ENCODE data around the gene ADTRP.

The ADTRP gene

DNA sequence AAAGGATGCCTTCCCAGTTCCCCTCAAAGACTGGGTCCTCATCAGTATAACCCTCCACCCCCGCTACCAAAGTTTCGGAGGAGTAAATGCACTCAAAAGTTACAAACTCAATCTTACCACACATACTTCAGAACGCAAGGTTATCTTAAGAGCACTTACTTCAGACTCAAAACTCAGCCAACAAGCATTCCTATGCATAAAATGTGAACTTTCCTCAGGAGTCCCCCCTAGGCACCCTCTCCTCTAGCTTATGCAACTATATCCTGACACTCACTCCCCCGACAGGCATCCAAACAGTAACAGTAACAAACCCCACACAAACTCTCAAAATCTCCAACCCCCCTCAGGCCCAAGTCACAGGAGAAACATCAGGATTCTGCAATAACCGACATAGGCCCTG lies 11.1 kb upstream of the ADTRP start:
- ATAC-seq (no peak), DNase-seq (no peak)
- H3K27me3 Mint-ChIP-seq: no peaks in the 10 kb centered on the region
- H3K27ac Mint-ChIP-seq: no peak overlapping the region
- H3K4me3 Mint-ChIP-seq: no peak overlapping the region
- peaks cover 7 to 8% of the 10 kb centered on the region in 2 donors for H3K9me3 Mint-ChIP-seq
- peaks cover 9% of the 10 kb centered on the region for H3K4me1 Mint-ChIP-seq

DNA sequence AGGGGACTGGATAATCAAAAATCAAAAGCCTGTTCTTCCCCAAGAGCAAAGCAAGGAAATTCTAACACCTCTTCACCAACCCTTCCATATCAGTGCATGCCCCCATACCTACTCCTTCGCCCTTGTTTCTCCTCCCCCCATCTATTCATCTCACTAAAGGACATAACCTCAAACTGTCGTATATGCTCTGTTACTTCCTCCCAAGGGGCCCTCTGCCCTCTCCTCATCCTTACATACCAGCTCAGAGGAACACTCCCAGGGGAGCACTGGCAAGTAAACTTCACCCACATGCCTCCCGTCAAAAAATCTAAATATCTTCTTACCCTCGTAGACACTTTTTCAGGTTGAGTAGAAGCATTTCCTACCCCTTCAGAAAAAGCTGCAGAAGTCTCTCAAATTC lies 9.4 kb upstream of the ADTRP start:
- H3K27me3 Mint-ChIP-seq: no peaks in the 10 kb centered on the region

DNA sequence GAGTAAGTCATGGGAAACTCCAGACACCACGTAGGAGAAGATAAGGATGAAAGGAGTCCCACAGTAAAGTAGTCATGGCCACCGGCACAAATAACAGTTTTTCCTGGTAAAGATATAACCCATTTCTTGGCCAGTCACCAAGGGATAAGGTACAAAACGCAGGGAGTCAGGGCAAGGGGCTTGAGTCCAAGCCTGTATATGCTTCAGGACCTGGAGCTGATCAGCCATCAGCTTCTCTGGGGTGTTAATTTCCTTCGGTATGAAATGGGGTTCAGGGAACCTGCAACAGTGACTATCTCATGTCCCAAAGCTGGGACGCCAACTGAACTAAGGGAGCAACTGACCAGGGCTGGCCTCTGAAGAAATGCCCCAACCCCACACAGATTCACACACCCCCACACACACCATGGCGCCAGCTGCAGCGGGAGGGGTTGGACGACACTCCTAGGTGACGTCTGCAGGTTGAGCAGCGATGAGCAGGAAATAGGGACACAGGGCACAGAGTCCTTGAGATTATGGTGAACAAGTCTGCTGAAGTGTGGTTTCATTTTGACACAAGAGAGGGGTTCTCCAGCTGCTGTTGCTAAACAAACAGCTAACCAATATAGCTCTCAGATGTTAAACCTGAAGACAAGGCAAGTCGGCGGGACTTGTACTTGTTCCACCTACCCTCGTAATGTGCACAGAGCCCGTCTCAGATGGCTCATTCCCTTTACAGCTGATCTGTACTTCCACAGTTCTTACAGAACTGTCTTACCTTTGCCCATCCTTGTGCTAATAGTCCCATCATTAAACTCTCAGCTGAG lies 7.4 kb upstream of the ADTRP start:
- peaks cover 12 to 13% of the 10 kb centered on the region in 2 donors for H3K9me3 Mint-ChIP-seq
- no peak overlapping the region for H3K27ac Mint-ChIP-seq
- H3K27me3 Mint-ChIP-seq: no peaks in the 10 kb centered on the region
- peak overlapping the region; percentile 52 to 63 for H3K4me3 Mint-ChIP-seq
- ATAC-seq (peak; percentile 93), DNase-seq (peak; percentile 32 to 52)
- peaks cover 9% of the 10 kb centered on the region for H3K4me1 Mint-ChIP-seq

More for the DNA sequence above, 9.4 kb upstream of the ADTRP start:
- peaks cover 12 to 13% of the 10 kb centered on the region in 2 donors for H3K9me3 Mint-ChIP-seq
- DNase-seq: no peak
- H3K27ac Mint-ChIP-seq: no peak overlapping the region
- no peak for ATAC-seq
- H3K4me1 Mint-ChIP-seq: peaks cover 9% of the 10 kb centered on the region
- no peak overlapping the region for H3K4me3 Mint-ChIP-seq

DNA sequence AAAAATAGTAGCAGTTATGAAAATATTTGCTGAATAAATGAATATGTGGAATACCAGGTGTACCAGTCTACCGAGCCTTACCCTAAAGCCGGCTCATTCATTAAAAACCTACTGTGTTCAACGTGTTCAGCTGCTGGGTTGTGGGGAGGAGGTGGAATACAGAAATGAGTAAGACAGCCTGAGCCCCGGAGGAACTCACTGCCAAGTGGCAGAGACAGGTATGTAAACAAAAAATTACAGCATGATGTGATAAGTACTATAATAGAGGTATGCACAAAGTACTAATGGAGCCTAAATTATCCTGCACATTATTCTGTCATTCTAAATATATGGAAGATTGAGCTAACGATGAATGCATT lies 6.8 kb upstream of the ADTRP start:
- H3K27ac Mint-ChIP-seq: no peak overlapping the region
- ATAC-seq (peak; percentile 78), DNase-seq (peak in 1 of 2 donors; percentile 51)
- H3K4me1 Mint-ChIP-seq: peaks cover 9% of the 10 kb centered on the region
- H3K4me3 Mint-ChIP-seq: peak overlapping the region; percentile 52 to 63
- peaks cover 12 to 13% of the 10 kb centered on the region in 2 donors for H3K9me3 Mint-ChIP-seq
- H3K27me3 Mint-ChIP-seq: no peaks in the 10 kb centered on the region

DNA sequence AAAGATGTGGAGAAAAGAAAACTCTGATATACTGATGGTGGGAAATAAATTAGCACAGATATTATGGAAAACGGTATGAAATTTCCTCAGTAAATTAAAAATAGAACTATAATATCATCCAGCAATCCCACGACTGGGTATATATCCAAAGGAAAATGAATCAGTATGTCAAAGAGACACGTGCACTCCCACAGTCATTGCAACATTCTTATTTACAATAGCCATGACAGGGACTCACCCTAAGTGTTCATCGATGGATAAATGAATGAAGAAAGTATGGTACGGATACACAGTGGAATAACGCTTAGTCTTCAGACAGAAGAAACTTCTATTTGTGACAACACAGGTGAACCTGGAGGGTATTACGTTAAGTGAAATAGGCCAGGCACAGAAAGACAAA lies 5.7 kb upstream of the ADTRP start:
- no peak for ATAC-seq
- Mint-ChIP-seq H3K27ac (no peak overlapping the region), H3K4me3 (no peak overlapping the region), H3K27me3 (no peaks in the 10 kb centered on the region), H3K9me3 (peaks cover 12 to 13% of the 10 kb centered on the region in 2 donors), H3K4me1 (peaks cover 9% of the 10 kb centered on the region)
- DNase-seq: no peak

DNA sequence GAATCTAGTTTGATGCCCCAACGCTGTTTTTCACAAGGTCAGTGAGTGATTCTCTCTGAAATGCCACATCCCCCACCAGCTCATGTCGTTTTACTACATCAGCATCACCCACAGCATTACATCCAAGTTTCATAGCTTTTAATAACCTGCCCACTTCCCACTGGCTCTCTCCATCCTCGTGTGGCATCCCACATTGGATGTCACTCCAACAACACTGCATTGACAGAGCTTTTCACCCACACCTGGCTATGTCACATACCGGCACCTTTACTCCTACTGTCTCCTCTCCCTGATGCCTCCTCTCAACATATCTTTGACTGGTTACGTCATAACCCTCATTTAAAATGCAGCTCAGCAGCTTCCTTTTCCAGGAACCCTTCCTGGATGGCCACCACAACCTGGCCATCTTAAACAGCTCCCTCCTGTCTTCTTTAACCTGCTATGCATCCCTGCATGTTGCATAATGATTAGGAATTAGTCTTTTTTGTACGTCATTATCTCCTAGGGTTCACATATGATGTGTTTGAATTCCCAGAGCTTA lies 5.0 kb upstream of the ADTRP start:
- Mint-ChIP-seq H3K4me1 (peaks cover 9% of the 10 kb centered on the region), H3K27ac (peak overlapping the region in 1 of 2 donors; percentile 63), H3K9me3 (peaks cover 12 to 13% of the 10 kb centered on the region in 2 donors), H3K27me3 (no peaks in the 10 kb centered on the region), H3K4me3 (no peak overlapping the region)
- ATAC-seq: no peak
- no peak for DNase-seq

DNA sequence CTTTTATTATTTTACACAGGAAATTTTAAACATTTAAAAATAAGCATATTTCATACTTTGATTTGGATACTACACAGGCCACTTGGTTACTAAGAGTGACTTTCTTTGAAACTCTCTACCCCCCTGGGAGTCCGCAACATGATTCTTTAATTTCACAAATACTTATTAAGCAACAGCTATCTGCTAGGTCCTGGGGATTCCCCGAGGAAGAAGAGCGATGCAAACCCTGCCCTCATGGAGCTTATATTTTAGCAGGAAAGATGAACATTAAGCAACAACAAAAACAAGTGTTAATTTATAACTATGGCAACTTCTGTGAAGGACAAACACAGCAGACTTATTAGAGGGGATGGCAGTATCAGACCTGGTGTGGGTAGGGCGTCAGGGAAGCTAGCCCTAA lies 3.9 kb upstream of the ADTRP start:
- ATAC-seq: no peak
- no peak overlapping the region for H3K4me3 Mint-ChIP-seq

DNA sequence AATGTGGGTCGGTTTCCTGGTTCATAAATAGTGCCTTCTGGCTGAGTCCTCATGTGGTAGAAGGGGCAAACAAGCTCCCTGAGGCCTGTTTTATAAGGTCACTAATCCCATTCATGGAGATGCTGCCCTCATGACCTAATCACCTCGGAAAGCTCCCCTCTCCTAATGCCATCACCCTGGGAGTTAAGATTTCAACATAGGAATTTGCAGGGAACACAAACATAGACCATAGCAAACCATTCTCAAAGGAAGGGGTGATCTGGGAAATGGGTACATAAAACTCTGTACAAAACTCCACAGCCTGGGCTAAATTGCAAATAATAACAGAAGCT lies 1.5 kb upstream of the ADTRP start:
- Mint-ChIP-seq H3K4me3 (no peak overlapping the region), H3K27ac (no peak overlapping the region), H3K9me3 (peaks cover 12 to 13% of the 10 kb centered on the region in 2 donors), H3K27me3 (no peaks in the 10 kb centered on the region), H3K4me1 (no peaks in the 10 kb centered on the region)
- ATAC-seq: no peak
- no peak for DNase-seq

More for the DNA sequence above, 3.9 kb upstream of the ADTRP start:
- no peak overlapping the region for H3K27ac Mint-ChIP-seq
- peaks cover 9% of the 10 kb centered on the region for H3K4me1 Mint-ChIP-seq
- DNase-seq: no peak
- H3K27me3 Mint-ChIP-seq: no peaks in the 10 kb centered on the region
- H3K9me3 Mint-ChIP-seq: peaks cover 12 to 13% of the 10 kb centered on the region in 2 donors

DNA sequence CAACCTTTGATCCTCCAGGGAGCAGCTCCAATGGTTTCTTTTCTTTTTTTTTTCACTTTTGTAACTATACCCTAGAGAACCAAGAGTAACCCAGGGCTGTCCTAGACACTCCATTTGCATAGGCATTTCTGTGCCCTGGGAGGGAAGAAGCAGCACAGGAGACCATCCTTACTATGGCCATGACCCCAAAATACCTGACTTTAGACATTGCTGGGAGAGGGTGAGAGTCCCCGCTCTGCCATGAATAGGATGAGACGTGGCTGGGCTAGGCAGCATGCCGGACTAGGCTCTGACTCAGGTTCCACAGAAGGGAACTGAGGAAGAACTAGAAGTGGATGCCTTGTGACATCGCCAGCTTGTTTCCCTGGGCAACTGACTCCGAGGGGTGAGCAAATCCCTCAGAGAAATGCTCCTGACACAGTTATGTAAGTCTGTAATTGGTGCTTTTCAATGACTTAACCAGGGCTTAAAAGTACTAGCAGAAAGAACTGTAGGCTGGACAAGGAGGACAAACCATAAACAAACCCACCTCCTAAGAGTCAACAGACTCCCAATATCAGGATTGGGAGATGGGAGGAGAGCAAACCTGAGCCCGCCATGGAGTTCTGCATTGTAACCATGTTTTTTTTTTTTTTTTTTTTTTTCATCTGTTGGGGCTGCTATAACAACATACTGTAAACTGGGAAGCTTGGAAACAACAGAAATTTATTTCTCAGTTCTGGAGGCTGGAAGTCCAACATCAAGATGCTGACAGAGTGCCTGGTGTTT lies 910 bp upstream of the ADTRP start:
- H3K4me1 Mint-ChIP-seq: no peaks in the 10 kb centered on the region
- DNase-seq: no peak
- no peak for ATAC-seq
- no peak overlapping the region for H3K4me3 Mint-ChIP-seq
- no peak overlapping the region for H3K27ac Mint-ChIP-seq
- H3K27me3 Mint-ChIP-seq: no peaks in the 10 kb centered on the region
- peaks cover 12 to 13% of the 10 kb centered on the region in 2 donors for H3K9me3 Mint-ChIP-seq

DNA sequence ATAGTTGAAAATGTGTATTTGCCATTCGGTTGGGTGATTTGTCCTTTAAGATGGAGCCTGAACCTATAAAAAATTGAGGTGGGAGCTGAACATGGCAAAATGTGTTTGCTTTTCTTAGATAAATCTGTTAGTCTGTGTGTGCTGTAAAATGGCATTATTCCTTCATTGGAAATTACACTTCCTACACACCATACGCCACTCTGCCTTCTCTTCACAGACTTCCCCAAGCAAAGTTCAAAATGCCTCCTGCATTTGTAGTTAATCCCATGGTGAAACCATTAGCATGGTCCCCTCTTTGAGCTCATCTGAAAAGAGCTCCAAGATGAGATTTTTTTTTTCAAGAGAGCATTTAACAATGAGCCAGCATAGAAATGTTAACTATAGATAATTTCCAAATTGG lies 567 bp downstream of the ADTRP start:
- ATAC-seq (no peak), DNase-seq (no peak)
- no peak overlapping the region for H3K4me3 Mint-ChIP-seq
- peaks cover 2% of the 10 kb centered on the region for H3K4me1 Mint-ChIP-seq
- no peak overlapping the region for H3K27ac Mint-ChIP-seq
- peaks cover 4 to 5% of the 10 kb centered on the region in 2 donors for H3K9me3 Mint-ChIP-seq
- no peaks in the 10 kb centered on the region for H3K27me3 Mint-ChIP-seq

DNA sequence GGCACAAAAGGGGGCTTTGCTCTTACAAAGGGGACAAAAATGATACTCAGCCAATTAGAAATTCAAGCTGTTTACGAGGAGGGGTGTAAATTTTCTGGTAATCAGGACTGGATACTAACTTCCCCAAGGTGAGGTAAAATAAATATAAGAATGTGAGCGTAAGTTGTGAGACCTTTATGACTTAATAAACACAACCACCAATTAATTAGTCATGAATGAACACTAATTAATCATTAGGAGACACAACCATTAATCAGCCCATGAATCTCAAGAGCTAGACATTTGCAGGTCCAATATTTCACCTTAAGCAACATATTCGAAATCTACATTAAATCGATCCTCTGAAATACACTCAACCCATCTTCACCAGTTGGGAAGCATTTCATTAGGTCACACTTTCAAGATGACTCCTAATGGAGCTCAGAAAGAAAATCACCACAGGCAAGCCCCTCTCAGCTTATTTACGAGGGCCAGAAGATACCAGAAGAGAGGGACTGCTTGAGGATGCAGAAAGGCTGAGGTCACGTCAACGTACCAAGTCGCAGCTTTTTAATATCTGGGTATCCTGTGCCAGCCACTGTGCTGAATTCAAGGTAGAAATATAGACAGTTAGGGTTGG lies 2.7 kb downstream of the ADTRP start:
- no peak for DNase-seq
- no peaks in the 10 kb centered on the region for H3K27me3 Mint-ChIP-seq
- no peak overlapping the region for H3K27ac Mint-ChIP-seq
- no peak overlapping the region for H3K4me3 Mint-ChIP-seq
- no peak for ATAC-seq
- H3K9me3 Mint-ChIP-seq: no peaks in the 10 kb centered on the region
- H3K4me1 Mint-ChIP-seq: peaks cover 15% of the 10 kb centered on the region

DNA sequence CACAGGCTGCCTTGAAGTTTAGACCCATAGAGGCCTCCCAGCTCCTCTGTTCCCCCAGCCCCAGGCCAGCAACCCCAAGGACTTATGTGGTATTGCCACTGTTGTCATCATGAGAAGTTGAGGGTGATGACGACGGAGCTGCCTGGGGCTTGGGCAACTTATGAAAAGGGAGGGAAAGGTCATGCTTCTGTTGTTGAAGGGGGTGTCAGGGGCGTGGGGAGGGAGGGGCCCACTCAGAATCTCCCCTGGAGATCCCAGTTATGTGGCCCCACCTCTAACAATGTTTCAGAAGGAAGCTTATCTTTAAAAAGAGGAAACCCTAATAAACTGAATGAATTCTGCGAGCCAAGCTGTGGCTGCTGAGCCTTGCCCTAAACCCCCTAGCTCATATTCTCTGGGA lies 4.2 kb downstream of the ADTRP start:
- ATAC-seq (no peak), DNase-seq (no peak)
- Mint-ChIP-seq H3K4me1 (peaks cover 23% of the 10 kb centered on the region), H3K27me3 (no peaks in the 10 kb centered on the region), H3K4me3 (no peak overlapping the region), H3K27ac (no peak overlapping the region), H3K9me3 (no peaks in the 10 kb centered on the region)

DNA sequence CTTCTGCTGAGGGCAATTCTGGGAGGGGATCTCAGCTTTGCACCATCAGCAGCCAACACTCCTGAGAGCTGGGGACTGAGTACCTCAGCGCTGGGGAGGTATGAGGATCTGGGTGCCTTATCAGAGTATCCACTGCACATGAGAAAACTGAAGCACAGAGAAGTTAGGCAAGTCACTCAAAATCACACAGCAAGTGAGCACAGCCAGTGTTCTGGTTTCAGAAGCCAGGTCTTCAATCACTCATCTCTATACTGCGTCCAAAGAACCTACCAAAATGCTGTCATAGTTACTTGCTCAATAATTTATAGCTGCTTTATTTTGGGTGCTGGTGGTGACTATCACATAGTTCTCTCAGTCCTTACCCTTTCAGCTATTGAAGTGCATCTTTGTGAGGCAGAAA lies 5.0 kb downstream of the ADTRP start:
- Mint-ChIP-seq H3K4me3 (no peak overlapping the region), H3K4me1 (peaks cover 31% of the 10 kb centered on the region), H3K27me3 (no peaks in the 10 kb centered on the region), H3K9me3 (peaks cover 1 to 5% of the 10 kb centered on the region in 2 donors), H3K27ac (no peak overlapping the region)
- ATAC-seq (no peak), DNase-seq (no peak)

DNA sequence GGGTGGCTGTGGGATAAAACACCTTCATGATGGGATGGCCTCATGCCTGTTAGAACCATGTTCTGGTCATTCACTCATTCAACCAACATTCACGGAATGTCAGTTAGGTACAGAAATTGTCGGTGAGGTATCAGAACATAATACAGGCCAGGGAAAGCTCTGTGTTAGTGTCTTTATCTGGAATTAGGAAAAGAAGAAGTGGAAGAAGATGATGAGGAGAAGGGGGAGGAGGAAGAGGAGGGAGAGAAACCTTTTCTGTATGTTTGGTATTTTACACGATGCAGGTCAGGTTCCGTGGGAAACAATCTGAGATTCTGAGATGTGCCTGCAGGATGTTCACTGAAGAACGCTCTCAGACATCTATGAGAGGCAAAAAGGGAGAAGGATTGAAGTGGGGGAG lies 5.6 kb downstream of the ADTRP start:
- peaks cover 37% of the 10 kb centered on the region for H3K4me1 Mint-ChIP-seq
- ATAC-seq (no peak), DNase-seq (no peak)
- peaks cover 4 to 10% of the 10 kb centered on the region in 2 donors for H3K9me3 Mint-ChIP-seq
- H3K27me3 Mint-ChIP-seq: no peaks in the 10 kb centered on the region
- no peak overlapping the region for H3K27ac Mint-ChIP-seq
- H3K4me3 Mint-ChIP-seq: no peak overlapping the region

DNA sequence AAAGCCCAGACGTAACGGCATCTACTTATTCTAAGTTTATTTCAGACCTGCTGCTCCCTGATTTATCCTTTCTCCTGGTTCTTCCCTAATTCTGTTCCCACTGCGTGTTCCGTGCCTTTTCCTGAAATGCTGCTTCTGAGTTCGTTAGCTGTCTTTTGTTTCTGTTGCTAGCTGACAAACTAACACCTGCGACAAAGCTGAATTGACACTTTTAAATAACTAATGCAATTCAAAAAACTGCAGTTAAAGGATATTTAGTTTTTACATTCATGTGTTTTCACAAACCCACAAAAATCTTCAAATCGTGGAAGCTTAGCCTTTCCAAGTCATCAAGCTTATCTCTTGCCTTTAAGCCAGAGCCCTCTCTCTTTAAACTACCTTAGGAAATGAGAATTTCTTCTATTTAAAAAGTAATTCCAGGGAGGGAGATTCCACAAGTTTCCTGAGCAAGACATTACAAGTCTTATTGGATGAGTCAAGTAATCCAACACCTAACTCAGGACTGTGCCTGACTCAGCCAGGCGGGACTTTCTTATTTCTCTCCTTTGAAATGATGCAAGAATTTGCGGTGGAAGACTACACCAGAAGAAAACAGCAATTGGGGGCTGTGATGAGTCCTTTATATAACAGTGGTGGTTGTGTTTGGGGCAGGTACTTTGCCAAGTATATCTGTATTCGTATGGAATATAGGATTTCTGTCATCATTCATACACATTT lies 6.3 kb downstream of the ADTRP start:
- no peak for DNase-seq
- H3K27ac Mint-ChIP-seq: peak overlapping the region in 1 of 2 donors; percentile 60
- H3K4me3 Mint-ChIP-seq: no peak overlapping the region
- ATAC-seq: no peak
- peaks cover 4 to 10% of the 10 kb centered on the region in 2 donors for H3K9me3 Mint-ChIP-seq
- H3K4me1 Mint-ChIP-seq: peaks cover 44% of the 10 kb centered on the region
- H3K27me3 Mint-ChIP-seq: no peaks in the 10 kb centered on the region

Data from stimulated activated naive CD8-positive, alpha-beta T cell treated with anti-CD3 and anti-CD28 coated beads, Interleukin-15, amount 100 ng/mL, for 72 hours (primary cell).